Measurements from ENCODE around the gene KLK6. TPM values are rescaled to one million over a fixed set of nuclear protein-coding genes. Genes with fewer than 3 reads are reported as not detected.

KLK6 gene
- not detected in 2 replicates for total RNA-seq

GRCh38 chr19:50969413-50969760 is at the start of gene KLK6:
KLK6 (minus strand) TSS chr19:50969591; CDS start chr19:50968104, 1,487 bp downstream.

GRCh38 chr19:51001515-51001914 is 32.1 kb upstream of the KLK6 start, which contains the start of gene KLK8:
KLK8 (minus strand) TSS chr19:51001604; CDS start chr19:51001167, 437 bp downstream.

GRCh38 chr19:50983625-50984292 is 14.4 kb upstream of the KLK6 start, which contains the start of gene KLK7:
KLK7 (minus strand) TSS chr19:50983917; CDS start chr19:50982399, 1,518 bp downstream.

GRCh38 chr19:50952910-50953309 is 16.5 kb downstream of the KLK6 start, which contains the start of gene KLK5:
KLK5 (minus strand) TSS chr19:50953038; CDS start chr19:50952657, 381 bp downstream.

GRCh38 chr19:50911206-50912101 is 57.9 kb downstream of the KLK6 start, which contains the start of gene KLK4:
KLK4 (minus strand) TSS chr19:50911395; CDS start chr19:50910738, 657 bp downstream.

Other genes starting within 250 kb of the KLK6 start
- gene SHANK1, start 249.8 kb downstream of the KLK6 start, total RNA-seq = 1.1 and 2.8 TPM in 2 replicates
- 169 and 211 TPM in 2 replicates for gene CLEC11A, start 246.2 kb downstream of the KLK6 start, total RNA-seq
- gene GPR32, start 199.1 kb downstream of the KLK6 start, total RNA-seq = not detected in 2 replicates
- not detected in 2 replicates for gene ACP4, start 179.2 kb downstream of the KLK6 start, total RNA-seq
- gene KLK1, start 145.8 kb downstream of the KLK6 start, total RNA-seq = not detected in 2 replicates
- not detected in 2 replicates for gene KLK15, start 136.0 kb downstream of the KLK6 start, total RNA-seq
- gene KLK3, start 114.7 kb downstream of the KLK6 start, total RNA-seq = not detected in 2 replicates
- not detected in 2 replicates for gene KLK2, start 96.2 kb downstream of the KLK6 start, total RNA-seq
- not detected in 2 replicates for gene KLK4, start 58.2 kb downstream of the KLK6 start, total RNA-seq
- gene KLK5, start 16.6 kb downstream of the KLK6 start, total RNA-seq = not detected in 2 replicates
- gene KLK7, start 14.3 kb upstream of the KLK6 start, total RNA-seq = not detected in 2 replicates
- not detected in 2 replicates for gene KLK8, start 32.0 kb upstream of the KLK6 start, total RNA-seq
- gene KLK10, start 50.1 kb upstream of the KLK6 start, total RNA-seq = not detected in 2 replicates
- not detected in 2 replicates for gene KLK11, start 57.0 kb upstream of the KLK6 start, total RNA-seq
- gene KLK12, start 65.4 kb upstream of the KLK6 start, total RNA-seq = not detected in 2 replicates
- gene KLK13, start 95.5 kb upstream of the KLK6 start, total RNA-seq = not detected in 2 replicates
- gene KLK14, start 113.3 kb upstream of the KLK6 start, total RNA-seq = not detected in 2 replicates
- 8.3 and 12.5 TPM in 2 replicates for gene CTU1, start 138.8 kb upstream of the KLK6 start, total RNA-seq
- gene SIGLEC9, start 155.3 kb upstream of the KLK6 start, total RNA-seq = not detected in 2 replicates
- gene SIGLEC7, start 172.7 kb upstream of the KLK6 start, total RNA-seq = not detected in 2 replicates

All from cardiac atrium fibroblast (primary cell).